H1 (cell line): ENCODE data around the gene UCKL1.

Experiments
- EZH2 ChIP-seq: fragments of 200-600 bp; sonication (generic); IDR thresholded peaks from 2 replicates; pipeline ENCODE4 v1.7.1; 2012; ENCODE audit warnings: low read depth, mild to moderate bottlenecking, moderate library complexity, low read length, inconsistent platforms; ENCODE audit not compliant: severe bottlenecking
- KDM1A ChIP-seq: fragments of 200-600, 300-600 bp; sonication (generic); IDR thresholded peaks from 2 replicates; pipeline ENCODE4 v1.7.1; 2016; ENCODE audit warnings: mild to moderate bottlenecking, low read length, borderline replicate concordance
- POLR2A ChIP-seq, 2 experiments: IDR thresholded peaks; 1 replicate in 1 of 2; 2 replicates in 1 of 2; pipeline ENCODE4 v1.6.1; 2011; ENCODE audit warnings: low read depth in 2 of 2, low read length in 2 of 2, mild to moderate bottlenecking in 2 of 2; ENCODE audit errors: control extremely low read depth in 1 of 2

DNA sequence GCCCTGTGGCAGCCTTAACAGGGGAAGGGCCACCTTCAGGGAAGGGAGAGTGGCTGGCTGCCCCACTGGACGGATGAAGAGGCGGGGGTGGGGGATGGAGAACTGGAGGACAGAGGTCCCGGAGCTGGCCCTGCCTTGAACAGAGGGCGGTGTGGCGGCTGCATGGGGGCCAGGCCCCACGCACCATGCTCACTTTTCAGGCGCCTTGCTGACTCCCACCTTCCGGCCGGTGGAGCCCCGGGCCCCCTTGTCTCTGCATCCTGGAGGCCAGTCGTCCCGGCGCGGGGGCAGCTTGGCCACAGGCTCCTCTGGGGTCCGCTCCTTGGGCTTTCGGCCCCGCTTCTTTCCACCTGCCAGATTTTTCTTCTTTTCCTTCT is 3.5 kb upstream of the UCKL1 start:
- no peak for TF ChIP-seq POLR2A (IDR thresholded peaks at IDR 0.05; ENCODE audit: control extremely low read depth in 1 of 2, low read depth in 2 of 2, low read length in 2 of 2)
- TF ChIP-seq EZH2: no peak
- TF ChIP-seq KDM1A: no peak
